Esophagus (tissue), 2 donors: ENCODE results near the gene MAP1S. TPM values are rescaled to one million over a fixed set of nuclear protein-coding genes. Genes with fewer than 3 reads are reported as not detected.

Experiments used
- H3K27ac ChIP-seq, 2 donors: one replicate each; pipeline ENCODE4 v1.5.1; 2013; ENCODE audit warnings: low read depth in 2 of 2, mild to moderate bottlenecking in 2 of 2, inconsistent platforms in 1 of 2, low read length in 1 of 2, moderate library complexity in 1 of 2
- H3K27me3 ChIP-seq, 2 donors: one replicate each; pipeline ENCODE4 v1.6.1; 2013; ENCODE audit warnings: low read length in 2 of 2, control low read depth in 1 of 2, mild to moderate bottlenecking in 1 of 2; ENCODE audit not compliant: insufficient read depth in 2 of 2, control insufficient read depth in 1 of 2
- H3K36me3 ChIP-seq, 2 donors: one replicate each; pipeline ENCODE4 v1.6.1; 2013; ENCODE audit warnings: low read length in 1 of 2; ENCODE audit not compliant: control insufficient read depth in 2 of 2, insufficient read depth in 2 of 2
- H3K4me1 ChIP-seq, 2 donors: one replicate each; pipeline ENCODE4 v1.6.1; 2013; ENCODE audit warnings: low read length in 1 of 2; ENCODE audit not compliant: control insufficient read depth in 2 of 2, insufficient read depth in 2 of 2
- H3K4me3 ChIP-seq, 2 donors: one replicate each; pipeline ENCODE4 v1.5.1; 2013; ENCODE audit warnings: low read length in 2 of 2, mild to moderate bottlenecking in 2 of 2, low read depth in 1 of 2, moderate library complexity in 1 of 2
- H3K9me3 ChIP-seq, 2 donors: one replicate each; pipeline ENCODE4 v1.6.1; 2013; ENCODE audit warnings: mild to moderate bottlenecking in 2 of 2, low read depth in 1 of 2, low read length in 1 of 2, moderate library complexity in 1 of 2; ENCODE audit not compliant: control insufficient read depth in 2 of 2, insufficient read depth in 1 of 2
- WGBS, 2 donors: extraction: QIAGEN DNeasy Blood & Tissue Kit; methylation state at CpG; one replicate each; pipeline ENCODE4 v1.1.7; 2013; 5-methylcytosine and 5-hydroxymethylcytosine counted together
- polyA plus RNA-seq, 2 donors: library from polyadenylated mRNA; stranded (reverse); fragments of 200-250 nt; gene quantifications; one replicate each; pipeline ENCODE4 v1.2.3, GENCODE V29; 2013
- donor health status: healthy with polysubstance abuse.
- donor health status: Bipolar disorder and iron deficiency.

The MAP1S gene
- polyA plus RNA-seq, 2 donors: 7.8 to 13.1 TPM

- peaks cover 0 to 6% of the 10 kb centered on the region in 2 donors for H3K36me3 ChIP-seq
- H3K9me3 ChIP-seq: no peaks in the 10 kb centered on the region
- H3K4me3 ChIP-seq: peak overlapping the region; percentile 73 to 74
- H3K27ac ChIP-seq: no peak overlapping the region
- no peaks in the 10 kb centered on the region for H3K27me3 ChIP-seq
- 17 to 23% methylated on average over 7 of the region's 7 CpGs for WGBS, 2 donors
- H3K4me1 ChIP-seq: peaks cover 4 to 16% of the 10 kb centered on the region in 2 donors
Observed at GRCh38 chr19:17720440-17720839, 1.2 kb downstream of the MAP1S start.

GRCh38 chr19:17721111-17721628 is 1.9 kb downstream of the MAP1S start:
- no peak overlapping the region for H3K4me3 ChIP-seq
- no peaks in the 10 kb centered on the region for H3K9me3 ChIP-seq
- H3K36me3 ChIP-seq: peaks cover 0 to 13% of the 10 kb centered on the region in 2 donors
- 71 to 79% methylated on average over 12 of the region's 12 CpGs for WGBS, 2 donors
- H3K4me1 ChIP-seq: peaks cover 4 to 16% of the 10 kb centered on the region in 2 donors
- H3K27ac ChIP-seq: no peak overlapping the region
- H3K27me3 ChIP-seq: no peaks in the 10 kb centered on the region

- Histone ChIP-seq H3K4me3 (no peak overlapping the region), H3K9me3 (no peaks in the 10 kb centered on the region), H3K27ac (no peak overlapping the region), H3K27me3 (no peaks in the 10 kb centered on the region), H3K4me1 (peaks cover 4 to 16% of the 10 kb centered on the region in 2 donors), H3K36me3 (peaks cover 0 to 19% of the 10 kb centered on the region in 2 donors)
- WGBS, 2 donors: 47 to 58% methylated on average over 8 of the region's 8 CpGs
Observed at GRCh38 chr19:17721821-17722220, 2.5 kb downstream of the MAP1S start.

GRCh38 chr19:17722655-17723240 is 3.5 kb downstream of the MAP1S start:
- H3K4me3 ChIP-seq: no peak overlapping the region
- WGBS, 2 donors: 84 to 90% methylated on average over 9 to 12 of the region's 12 CpGs
- no peaks in the 10 kb centered on the region for H3K9me3 ChIP-seq
- peaks cover 0 to 28% of the 10 kb centered on the region in 2 donors for H3K36me3 ChIP-seq
- H3K27me3 ChIP-seq: no peaks in the 10 kb centered on the region
- no peak overlapping the region for H3K27ac ChIP-seq
- peaks cover 4 to 16% of the 10 kb centered on the region in 2 donors for H3K4me1 ChIP-seq

- Histone ChIP-seq H3K9me3 (no peaks in the 10 kb centered on the region), H3K27me3 (no peaks in the 10 kb centered on the region), H3K27ac (no peak overlapping the region), H3K4me1 (peaks cover 4 to 12% of the 10 kb centered on the region in 2 donors), H3K36me3 (peaks cover 0 to 33% of the 10 kb centered on the region in 2 donors), H3K4me3 (no peak overlapping the region)
- WGBS, 2 donors: 95 to 98% methylated on average over 7 of the region's 7 CpGs
Observed at GRCh38 chr19:17724655-17725054, 5.4 kb downstream of the MAP1S start.

GRCh38 chr19:17725422-17726078 is 6.3 kb downstream of the MAP1S start:
- no peaks in the 10 kb centered on the region for H3K9me3 ChIP-seq
- H3K4me1 ChIP-seq: peaks cover 0 to 6% of the 10 kb centered on the region in 2 donors
- peaks cover 0 to 34% of the 10 kb centered on the region in 2 donors for H3K36me3 ChIP-seq
- no peaks in the 10 kb centered on the region for H3K27me3 ChIP-seq
- WGBS, 2 donors: 83 to 87% methylated on average over 21 of the region's 21 CpGs
- H3K27ac ChIP-seq: no peak overlapping the region
- no peak overlapping the region for H3K4me3 ChIP-seq

- 93 to 94% methylated on average over 57 to 59 of the region's 59 CpGs for WGBS, 2 donors
- Histone ChIP-seq H3K27ac (no peak overlapping the region), H3K4me3 (no peak overlapping the region), H3K27me3 (no peaks in the 10 kb centered on the region), H3K36me3 (peaks cover 0 to 34% of the 10 kb centered on the region in 2 donors), H3K4me1 (peaks cover 0 to 2% of the 10 kb centered on the region in 2 donors), H3K9me3 (no peaks in the 10 kb centered on the region)
Observed at GRCh38 chr19:17726136-17726741, 7.0 kb downstream of the MAP1S start.

- H3K4me1 ChIP-seq: no peaks in the 10 kb centered on the region
Observed at GRCh38 chr19:17726964-17727773, 7.9 kb downstream of the MAP1S start.

GRCh38 chr19:17727843-17728242 is 8.6 kb downstream of the MAP1S start:
- Histone ChIP-seq H3K36me3 (peaks cover 0 to 34% of the 10 kb centered on the region in 2 donors), H3K4me1 (no peaks in the 10 kb centered on the region), H3K27ac (no peak overlapping the region), H3K27me3 (no peaks in the 10 kb centered on the region), H3K4me3 (no peak overlapping the region), H3K9me3 (no peaks in the 10 kb centered on the region)
- 92 to 93% methylated on average over 18 to 19 of the region's 19 CpGs for WGBS, 2 donors

More at GRCh38 chr19:17726964-17727773, 7.9 kb downstream of the MAP1S start:
- Histone ChIP-seq H3K9me3 (no peaks in the 10 kb centered on the region), H3K36me3 (peaks cover 0 to 34% of the 10 kb centered on the region in 2 donors), H3K27ac (no peak overlapping the region), H3K4me3 (no peak overlapping the region), H3K27me3 (no peaks in the 10 kb centered on the region)
- 90% methylated on average over 46 to 62 of the region's 62 CpGs for WGBS, 2 donors
